Natural killer cell (primary cell): ENCODE measurements around the gene CLIP2. TPM values are rescaled to one million over a fixed set of nuclear protein-coding genes. Genes with fewer than 3 reads are reported as not detected.

ENCODE experiments used
- ATAC-seq, 3 donors: fragments of 150-1000 bp in 2 of 3; fragments of 200-7000 bp in 1 of 3; cut with Tn5 transposase; 1 replicate in 1 of 3; 2 replicates in 2 of 3; pipeline ENCODE4 v1.10.0; 2021; ENCODE audit warnings: mild to moderate bottlenecking in 2 of 3, moderate library complexity in 2 of 3
- DNase-seq, 2 donors: peaks; one replicate each; pipeline versions ENCODE4 v3.0.0 to v3.0.0-alpha.2; 2013 to 2021; ENCODE audit warnings: mixed read lengths in 1 of 2
- H3K27ac ChIP-seq: one replicate; pipeline ENCODE4 v1.5.1; 2013; ENCODE audit warnings: mild to moderate bottlenecking, low read length
- H3K27me3 ChIP-seq: one replicate; pipeline ENCODE4 v1.6.1; 2013; ENCODE audit warnings: low read length; ENCODE audit not compliant: control insufficient read depth, insufficient read depth
- H3K36me3 ChIP-seq: one replicate; pipeline ENCODE4 v1.6.1; 2013; ENCODE audit warnings: low read length; ENCODE audit not compliant: control insufficient read depth, insufficient read depth
- H3K4me1 ChIP-seq: one replicate; pipeline ENCODE4 v1.6.1; 2013; ENCODE audit warnings: low read length; ENCODE audit not compliant: control insufficient read depth, insufficient read depth
- H3K4me3 ChIP-seq: one replicate; pipeline ENCODE4 v1.5.1; 2013; ENCODE audit warnings: low read length
- H3K9me3 ChIP-seq: one replicate; pipeline ENCODE4 v1.6.1; 2013; ENCODE audit warnings: low read length; ENCODE audit not compliant: control insufficient read depth, insufficient read depth
- H3K27ac Mint-ChIP-seq, 2 donors: one replicate each; pipeline ENCODE4 v1.8.0; 2022; ENCODE audit warnings: mild to moderate bottlenecking in 2 of 2, mixed read lengths in 2 of 2, moderate library complexity in 1 of 2
- H3K27me3 Mint-ChIP-seq, 2 donors: one replicate each; pipeline ENCODE4 v1.8.0; 2022; ENCODE audit warnings: low read depth in 2 of 2, mixed read lengths in 2 of 2
- H3K36me3 Mint-ChIP-seq: one replicate; pipeline ENCODE4 v1.8.0; 2022; ENCODE audit warnings: mixed read lengths
- H3K4me1 Mint-ChIP-seq, 2 donors: one replicate each; pipeline ENCODE4 v1.8.0; 2022; ENCODE audit warnings: mixed read lengths in 2 of 2
- H3K4me3 Mint-ChIP-seq: one replicate; pipeline ENCODE4 v1.8.0; 2022; ENCODE audit warnings: mild to moderate bottlenecking, moderate library complexity, mixed read lengths
- H3K9me3 Mint-ChIP-seq, 2 donors: one replicate each; pipeline ENCODE4 v1.8.0; 2022; ENCODE audit warnings: mixed read lengths in 2 of 2
- WGBS: methylation state at CpG from one replicate; pipeline ENCODE4 v1.1.7; 2013; ENCODE audit warnings: missing lambda C conversion rate; ENCODE audit not compliant: insufficient coverage; 5-methylcytosine and 5-hydroxymethylcytosine counted together
- intact Hi-C: fragments of 100-400 bp; cut with micrococcal nuclease; formaldehyde crosslinking; loops from one replicate; pipeline ENCODE4 v1.14.2; 2022
- total RNA-seq, 4 donors: library from RNA; stranded (reverse); fragments of 120-200 nt in 1 of 4; gene quantifications; one replicate each; pipeline versions ENCODE4 v1.2.3 to v1.2.4, GENCODE V29; 2013 to 2022
- TF ChIP-seq, protein P1 (sequence below): fragments of 200-600 bp; IDR thresholded peaks from one replicate; pipeline ENCODE4 v1.8.0; 2022; ENCODE audit warnings: antibody characterized with exemption

Gene CLIP2
- total RNA-seq, 3 donors from 2014 or later (not counting 1 experiment from before 2014, with no cell fraction given) = 8.5 to 14.7 (median 10.5) TPM

GRCh38 chr7:74294191-74294998, 5.2 kb downstream of the CLIP2 start:
- H3K27ac ChIP-seq = no peak overlapping the region
- no peaks in the 10 kb centered on the region for H3K36me3 ChIP-seq
- Mint-ChIP-seq H3K4me1 (peaks cover 16 to 32% of the 10 kb centered on the region in 2 donors), H3K36me3 (no peaks in the 10 kb centered on the region), H3K27me3 (no peaks in the 10 kb centered on the region), H3K9me3 (no peaks in the 10 kb centered on the region), H3K27ac (no peak overlapping the region), H3K4me3 (no peak overlapping the region)
- WGBS = 88% methylated on average over 17 of the region's 17 CpGs
- H3K4me1 ChIP-seq = peaks cover 21% of the 10 kb centered on the region
- no peak overlapping the region for H3K4me3 ChIP-seq
- H3K27me3 ChIP-seq = no peaks in the 10 kb centered on the region
- DNase-seq = no peak
- intact Hi-C loops = loop anchor here (5.0 to 10.0 kb wide), 2 partner anchors 37 to 230 kb away; no protein-coding TSS in a partner anchor
- TF ChIP-seq, protein P1, sequence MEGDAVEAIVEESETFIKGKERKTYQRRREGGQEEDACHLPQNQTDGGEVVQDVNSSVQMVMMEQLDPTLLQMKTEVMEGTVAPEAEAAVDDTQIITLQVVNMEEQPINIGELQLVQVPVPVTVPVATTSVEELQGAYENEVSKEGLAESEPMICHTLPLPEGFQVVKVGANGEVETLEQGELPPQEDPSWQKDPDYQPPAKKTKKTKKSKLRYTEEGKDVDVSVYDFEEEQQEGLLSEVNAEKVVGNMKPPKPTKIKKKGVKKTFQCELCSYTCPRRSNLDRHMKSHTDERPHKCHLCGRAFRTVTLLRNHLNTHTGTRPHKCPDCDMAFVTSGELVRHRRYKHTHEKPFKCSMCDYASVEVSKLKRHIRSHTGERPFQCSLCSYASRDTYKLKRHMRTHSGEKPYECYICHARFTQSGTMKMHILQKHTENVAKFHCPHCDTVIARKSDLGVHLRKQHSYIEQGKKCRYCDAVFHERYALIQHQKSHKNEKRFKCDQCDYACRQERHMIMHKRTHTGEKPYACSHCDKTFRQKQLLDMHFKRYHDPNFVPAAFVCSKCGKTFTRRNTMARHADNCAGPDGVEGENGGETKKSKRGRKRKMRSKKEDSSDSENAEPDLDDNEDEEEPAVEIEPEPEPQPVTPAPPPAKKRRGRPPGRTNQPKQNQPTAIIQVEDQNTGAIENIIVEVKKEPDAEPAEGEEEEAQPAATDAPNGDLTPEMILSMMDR = no peak
- ATAC-seq = no peak
- no peaks in the 10 kb centered on the region for H3K9me3 ChIP-seq

DNA sequence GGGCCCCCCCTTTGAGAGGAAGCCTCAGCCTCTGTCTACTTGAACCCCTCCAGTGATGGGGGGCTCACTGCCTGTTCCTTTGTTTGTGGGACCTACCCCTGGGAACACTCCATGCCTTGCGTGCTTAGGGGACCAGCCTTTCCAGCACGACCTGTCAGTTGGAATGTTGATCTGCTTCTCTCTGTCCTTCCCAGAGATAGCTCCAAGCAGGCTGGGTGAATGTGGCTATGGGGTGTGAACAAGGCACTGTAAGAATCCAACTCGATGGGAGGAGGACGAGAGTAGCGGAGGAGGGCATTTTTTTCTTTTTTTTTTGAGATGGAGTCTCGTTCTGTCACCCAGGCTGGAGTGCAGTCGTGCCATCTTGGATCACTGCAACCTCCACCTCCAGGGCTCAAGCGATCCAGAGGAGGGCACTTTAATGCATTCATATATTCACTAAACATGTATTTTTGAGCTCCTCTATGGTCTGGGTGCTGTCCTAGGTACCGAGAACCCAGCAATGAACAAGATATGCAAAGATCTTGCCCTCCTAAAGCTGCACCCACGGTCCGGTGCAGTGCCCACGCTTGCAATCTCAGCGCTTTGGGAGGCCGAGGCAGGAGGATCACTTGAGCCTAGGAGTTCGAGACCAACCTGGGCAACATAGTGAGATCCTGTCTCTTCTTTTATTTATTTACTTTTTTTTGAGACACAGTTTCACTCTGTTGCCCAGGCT, 8.5 kb downstream of the CLIP2 start:
- Histone ChIP-seq H3K4me1 (peaks cover 7% of the 10 kb centered on the region), H3K36me3 (no peaks in the 10 kb centered on the region), H3K27ac (no peak overlapping the region), H3K4me3 (no peak overlapping the region), H3K27me3 (no peaks in the 10 kb centered on the region), H3K9me3 (no peaks in the 10 kb centered on the region)
- Mint-ChIP-seq H3K27ac (no peak overlapping the region), H3K9me3 (no peaks in the 10 kb centered on the region), H3K36me3 (no peaks in the 10 kb centered on the region), H3K4me1 (peaks cover 10 to 19% of the 10 kb centered on the region in 2 donors), H3K27me3 (no peaks in the 10 kb centered on the region), H3K4me3 (no peak overlapping the region)
- ATAC-seq (no peak), DNase-seq (no peak)
- WGBS = 95% methylated on average over 15 of the region's 15 CpGs
- TF ChIP-seq, protein P1 = no peak
- intact Hi-C loops = loop anchor here (10.0 kb wide), 1 partner anchor 233 kb away; no protein-coding TSS in a partner anchor

- WGBS = 93% methylated on average over 8 of the region's 8 CpGs
- Histone ChIP-seq H3K9me3 (no peaks in the 10 kb centered on the region), H3K27ac (no peak overlapping the region), H3K4me1 (no peaks in the 10 kb centered on the region), H3K27me3 (no peaks in the 10 kb centered on the region), H3K36me3 (no peaks in the 10 kb centered on the region), H3K4me3 (no peak overlapping the region)
- no peak for DNase-seq
- no peak for ATAC-seq
- no peaks in the 10 kb centered on the region for H3K27me3 Mint-ChIP-seq
- H3K4me3 Mint-ChIP-seq = no peak overlapping the region
- peaks cover 0 to 7% of the 10 kb centered on the region in 2 donors for H3K4me1 Mint-ChIP-seq
- no peaks in the 10 kb centered on the region for H3K9me3 Mint-ChIP-seq
- H3K27ac Mint-ChIP-seq = no peak overlapping the region
- no peaks in the 10 kb centered on the region for H3K36me3 Mint-ChIP-seq
- TF ChIP-seq, protein P1 = no peak
- intact Hi-C loops = loop anchor here (10.0 kb wide), 1 partner anchor 235 kb away; no protein-coding TSS in a partner anchor
Observed at GRCh38 chr7:74299401-74299800, 10.2 kb downstream of the CLIP2 start.
